Activated CD8-positive, alpha-beta memory T cell treated with anti-CD3 and anti-CD28 coated beads for 36 hours (primary cell): ENCODE data around the gene IGSF9. TPM values are rescaled to one million over a fixed set of nuclear protein-coding genes. Genes with fewer than 3 reads are reported as not detected.

ENCODE experiments used
- CTCF ChIA-PET: fragments of 350-600 bp; sonication (Branson Sonifier 250); formaldehyde crosslinking; loops from one replicate; lab custom pipeline; 2021; ENCODE audit warnings: antibody characterized with exemption; lab: Charles Lee
- POLR2A ChIA-PET: fragments of 350-600 bp; sonication (Branson Sonifier 250); formaldehyde crosslinking; loops from one replicate; lab custom pipeline; 2021; ENCODE audit warnings: antibody characterized with exemption; lab: Charles Lee
- total RNA-seq, 2 experiments: library from RNA; stranded (reverse); gene quantifications; one replicate each; pipeline ENCODE4 v1.2.3, GENCODE V29; 2021

IGSF9 gene
- total RNA-seq: under 1 TPM in 1 of 2 experiments, not detected in 1; 0.06 TPM

- ChIA-PET POLR2A (interaction anchor here (1.0 kb wide), 1 partner anchor 21 kb away, joined by 3 read pairs; the partner anchor contains the start of gene TAGLN2), CTCF (interaction anchor here (0.7 to 4.0 kb wide), 7 partner anchors 18 to 146 kb away, joined by 3 to 32 read pairs (median 4); no protein-coding TSS in a partner anchor)
Measured at GRCh38 chr1:159945483-159946241, at the start of gene IGSF9. Gene IGSF9 (minus strand): TSS chr1:159945613. CDS start chr1:159943454, 2,159 bp downstream.

GRCh38 chr1:159994896-159995295 is 49.5 kb upstream of the IGSF9 start:
- CTCF ChIA-PET: interaction anchor here (2.1 kb wide), 1 partner anchor 12 kb away, joined by 10 read pairs; no protein-coding TSS in a partner anchor
- POLR2A ChIA-PET: no interaction called here

- ChIA-PET CTCF (interaction anchor here (2.1 kb wide), 1 partner anchor 13 kb away, joined by 10 read pairs; no protein-coding TSS in a partner anchor), POLR2A (no interaction called here)
Measured at GRCh38 chr1:159993911-159994310, 48.5 kb upstream of the IGSF9 start.

- ChIA-PET POLR2A (no interaction called here), CTCF (interaction anchor here (0.8 kb wide), 1 partner anchor 15 kb away, joined by 3 read pairs; no protein-coding TSS in a partner anchor)
Measured at GRCh38 chr1:159992161-159992560, 46.7 kb upstream of the IGSF9 start.

- ChIA-PET POLR2A (no interaction called here), CTCF (interaction anchor here (0.8 kb wide), 1 partner anchor 16 kb away, joined by 3 read pairs; no protein-coding TSS in a partner anchor)
Measured at GRCh38 chr1:159991513-159991912, 46.1 kb upstream of the IGSF9 start.

GRCh38 chr1:159990005-159990404 is 44.6 kb upstream of the IGSF9 start:
- POLR2A ChIA-PET: no interaction called here
- CTCF ChIA-PET: interaction anchor here (0.8 to 1.3 kb wide), 2 partner anchors 15 to 57 kb away, joined by 3 read pairs; no protein-coding TSS in a partner anchor

GRCh38 chr1:159989581-159989980 is 44.2 kb upstream of the IGSF9 start:
- CTCF ChIA-PET: interaction anchor here (0.8 to 1.3 kb wide), 2 partner anchors 16 to 57 kb away, joined by 3 read pairs; no protein-coding TSS in a partner anchor
- POLR2A ChIA-PET: no interaction called here

GRCh38 chr1:159988006-159988405 is 42.6 kb upstream of the IGSF9 start:
- POLR2A ChIA-PET: no interaction called here
- CTCF ChIA-PET: no interaction called here

- ChIA-PET POLR2A (no interaction called here), CTCF (no interaction called here)
Measured at GRCh38 chr1:159987186-159987585, 41.8 kb upstream of the IGSF9 start.

- ChIA-PET POLR2A (no interaction called here), CTCF (no interaction called here)
Measured at GRCh38 chr1:159986531-159986930, 41.1 kb upstream of the IGSF9 start.

GRCh38 chr1:159986093-159986492 is 40.7 kb upstream of the IGSF9 start:
- ChIA-PET POLR2A (no interaction called here), CTCF (no interaction called here)

- ChIA-PET POLR2A (no interaction called here), CTCF (interaction anchor here (1.0 kb wide), 1 partner anchor 94 kb away, joined by 3 read pairs; no protein-coding TSS in a partner anchor)
Measured at GRCh38 chr1:159985473-159985872, 40.1 kb upstream of the IGSF9 start.

GRCh38 chr1:159983681-159984080 is 38.3 kb upstream of the IGSF9 start:
- CTCF ChIA-PET: no interaction called here
- POLR2A ChIA-PET: no interaction called here

GRCh38 chr1:159982280-159982679 is 36.9 kb upstream of the IGSF9 start:
- POLR2A ChIA-PET: no interaction called here
- CTCF ChIA-PET: no interaction called here

GRCh38 chr1:159981351-159982055 is 36.1 kb upstream of the IGSF9 start:
- CTCF ChIA-PET: no interaction called here
- POLR2A ChIA-PET: no interaction called here

- CTCF ChIA-PET: no interaction called here
- POLR2A ChIA-PET: no interaction called here
Measured at GRCh38 chr1:159980786-159981185, 35.4 kb upstream of the IGSF9 start.

GRCh38 chr1:159980076-159980475 is 34.7 kb upstream of the IGSF9 start:
- ChIA-PET CTCF (no interaction called here), POLR2A (no interaction called here)

- ChIA-PET POLR2A (no interaction called here), CTCF (no interaction called here)
Measured at GRCh38 chr1:159979257-159979656, 33.8 kb upstream of the IGSF9 start.

- CTCF ChIA-PET: no interaction called here
- POLR2A ChIA-PET: no interaction called here
Measured at GRCh38 chr1:159978107-159978398, 32.6 kb upstream of the IGSF9 start.
